GM15510 (cell line): Measurements from ENCODE around the gene ONECUT1.

Experiments used
- POLR2A ChIP-seq: IDR thresholded peaks from 3 replicates; pipeline ENCODE4 v1.6.1; 2011; ENCODE audit warnings: borderline replicate concordance; ENCODE audit not compliant: insufficient read length; ENCODE audit errors: extremely low read depth

Gene ONECUT1

DNA sequence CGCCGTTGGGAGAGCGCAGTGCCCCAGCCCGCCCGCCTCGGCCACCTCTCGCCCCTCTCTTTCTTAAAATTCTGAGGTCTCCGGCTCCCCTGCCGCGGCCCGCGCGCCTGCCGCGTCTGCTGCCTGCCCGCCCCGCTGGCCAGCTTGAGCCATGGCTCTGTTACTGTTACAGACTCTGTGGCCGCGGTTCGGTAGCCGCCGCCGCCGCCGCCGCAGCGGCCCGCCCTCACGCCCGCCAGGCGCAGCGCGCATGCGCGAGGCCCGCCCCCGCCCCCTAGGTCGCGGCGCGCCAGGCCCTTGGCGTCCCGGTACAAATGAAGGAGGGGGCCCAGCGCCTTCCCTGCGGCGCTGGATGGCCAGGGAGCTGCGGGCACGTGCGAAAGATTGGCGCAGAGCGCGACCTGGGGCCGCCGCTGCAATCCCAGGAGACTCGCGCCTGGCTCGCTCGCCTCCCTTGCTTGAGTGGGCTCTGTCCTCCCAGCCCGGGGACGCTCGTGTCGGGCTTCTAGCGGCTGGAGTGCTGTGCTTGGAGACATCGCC lies at the start of gene ONECUT1:
Gene ONECUT1 (minus strand): TSS at position 168 of the 540 bp plus-strand sequence. CDS start 452 bp downstream, outside the sequence.
- TF ChIP-seq POLR2A: no peak

DNA sequence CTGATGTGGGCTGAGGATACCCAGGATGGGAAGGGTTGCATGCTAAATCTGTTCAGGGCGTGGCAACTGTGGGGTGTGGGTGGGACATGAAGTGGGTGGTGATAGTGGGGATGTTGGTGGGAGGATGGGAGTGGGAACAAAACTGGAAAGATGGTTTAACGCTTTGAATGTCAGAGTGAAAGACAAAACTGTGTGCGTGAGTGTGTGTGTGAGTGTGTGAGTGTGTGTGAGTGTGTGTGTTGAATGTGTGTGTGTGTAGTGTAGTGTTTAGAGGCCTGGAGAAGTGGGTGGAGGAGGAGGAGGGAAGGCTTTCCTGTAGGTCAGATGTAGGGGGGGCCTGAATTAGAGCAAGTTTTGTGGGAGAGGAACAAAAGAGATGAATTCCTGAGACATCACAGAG lies 44.2 kb upstream of the ONECUT1 start:
- no peak for TF ChIP-seq POLR2A

DNA sequence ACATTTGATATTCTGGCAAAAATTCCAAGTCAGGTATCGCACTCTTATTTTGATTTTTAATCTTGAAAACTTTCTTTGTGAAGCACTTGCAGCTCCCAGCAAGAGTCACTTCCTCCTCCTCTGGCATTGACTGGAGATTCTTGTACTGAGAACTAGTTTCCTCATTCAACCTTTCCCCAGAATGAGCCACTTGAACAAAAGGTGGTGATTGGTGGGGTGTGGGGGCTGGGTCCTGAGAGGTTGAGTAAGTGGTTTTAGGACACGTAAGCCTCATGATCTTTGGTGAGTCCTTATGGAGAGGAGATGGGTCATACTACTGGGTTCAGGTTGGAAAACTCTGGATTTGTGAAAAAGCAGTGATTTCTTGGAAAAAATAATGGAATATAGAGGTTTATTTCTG lies 32.3 kb upstream of the ONECUT1 start:
- TF ChIP-seq POLR2A: no peak

DNA sequence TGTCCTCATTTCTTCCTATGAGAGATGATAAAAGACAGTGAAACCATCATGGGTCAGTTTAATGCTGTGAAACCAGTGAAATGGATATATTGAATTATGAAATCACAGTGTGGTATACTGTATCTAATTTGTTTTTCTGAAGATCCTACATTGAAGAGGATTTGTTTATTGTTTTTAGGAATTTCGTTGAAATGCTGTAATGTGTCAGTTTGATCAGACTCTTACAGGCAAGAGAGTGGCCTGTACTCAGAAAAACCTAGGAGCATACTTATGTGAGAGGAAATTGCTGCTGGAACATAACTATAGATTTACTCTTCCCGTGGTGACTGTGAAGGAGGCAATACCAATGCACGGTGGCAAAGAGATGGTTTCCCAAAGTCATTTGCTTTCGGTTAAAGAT lies 29.1 kb upstream of the ONECUT1 start:
- no peak for TF ChIP-seq POLR2A

DNA sequence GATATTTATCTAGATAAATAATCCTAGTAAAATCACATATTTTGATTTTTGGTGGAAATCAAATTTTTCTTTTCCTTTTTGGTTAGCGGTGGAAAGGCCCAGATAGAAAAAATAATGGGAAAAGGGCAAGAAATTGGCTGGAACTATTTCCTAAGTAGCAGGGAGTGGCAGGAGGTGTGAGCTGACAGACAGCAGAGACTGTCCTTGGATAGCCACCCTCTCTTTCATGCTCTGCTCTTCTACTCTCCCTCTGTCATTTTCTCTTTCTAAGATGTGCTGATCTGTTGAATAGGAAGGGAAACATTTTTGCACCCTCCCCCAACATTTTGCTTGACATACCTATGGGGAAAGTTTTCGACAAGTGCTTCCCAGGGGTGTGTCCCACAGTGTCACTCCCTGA lies 18.9 kb upstream of the ONECUT1 start:
- no peak for TF ChIP-seq POLR2A

DNA sequence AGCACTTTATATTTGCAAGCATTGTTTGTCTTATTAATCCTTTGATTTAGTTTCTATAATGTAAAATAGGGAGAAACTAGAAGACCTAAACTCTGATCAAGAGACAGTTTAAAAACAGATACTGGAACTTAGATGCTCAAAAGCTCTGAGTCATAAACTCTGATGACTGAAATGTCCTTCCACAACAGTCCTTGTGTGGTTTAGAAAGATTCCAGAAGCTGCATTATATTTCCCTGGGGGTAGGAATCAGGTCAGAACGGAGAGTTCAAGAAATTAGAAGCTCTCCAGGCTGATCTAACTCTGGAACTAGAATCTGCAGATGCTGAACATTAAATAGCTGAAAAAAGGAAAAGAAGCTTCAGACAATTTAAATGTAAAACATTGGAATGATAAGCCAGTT lies 18.3 kb upstream of the ONECUT1 start:
- no peak for TF ChIP-seq POLR2A

DNA sequence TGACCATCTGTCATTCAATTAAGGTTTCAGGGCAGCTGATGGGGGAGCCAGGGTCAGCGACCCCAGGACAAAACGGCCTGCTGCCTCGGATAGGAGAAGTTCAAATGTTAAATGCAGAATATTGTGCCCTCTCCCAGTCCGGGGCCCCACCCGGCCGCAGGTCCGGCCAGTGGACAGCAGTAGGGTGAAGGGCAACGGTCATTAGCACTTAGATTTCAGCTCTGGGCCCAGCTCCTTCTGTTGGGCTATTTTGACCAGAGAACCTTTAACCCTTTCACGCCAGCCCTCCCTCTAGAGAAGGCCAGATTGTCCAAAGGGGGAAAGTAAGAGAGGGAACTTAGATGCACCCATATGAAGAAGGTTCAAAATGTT lies 16.1 kb upstream of the ONECUT1 start:
- TF ChIP-seq POLR2A: no peak

DNA sequence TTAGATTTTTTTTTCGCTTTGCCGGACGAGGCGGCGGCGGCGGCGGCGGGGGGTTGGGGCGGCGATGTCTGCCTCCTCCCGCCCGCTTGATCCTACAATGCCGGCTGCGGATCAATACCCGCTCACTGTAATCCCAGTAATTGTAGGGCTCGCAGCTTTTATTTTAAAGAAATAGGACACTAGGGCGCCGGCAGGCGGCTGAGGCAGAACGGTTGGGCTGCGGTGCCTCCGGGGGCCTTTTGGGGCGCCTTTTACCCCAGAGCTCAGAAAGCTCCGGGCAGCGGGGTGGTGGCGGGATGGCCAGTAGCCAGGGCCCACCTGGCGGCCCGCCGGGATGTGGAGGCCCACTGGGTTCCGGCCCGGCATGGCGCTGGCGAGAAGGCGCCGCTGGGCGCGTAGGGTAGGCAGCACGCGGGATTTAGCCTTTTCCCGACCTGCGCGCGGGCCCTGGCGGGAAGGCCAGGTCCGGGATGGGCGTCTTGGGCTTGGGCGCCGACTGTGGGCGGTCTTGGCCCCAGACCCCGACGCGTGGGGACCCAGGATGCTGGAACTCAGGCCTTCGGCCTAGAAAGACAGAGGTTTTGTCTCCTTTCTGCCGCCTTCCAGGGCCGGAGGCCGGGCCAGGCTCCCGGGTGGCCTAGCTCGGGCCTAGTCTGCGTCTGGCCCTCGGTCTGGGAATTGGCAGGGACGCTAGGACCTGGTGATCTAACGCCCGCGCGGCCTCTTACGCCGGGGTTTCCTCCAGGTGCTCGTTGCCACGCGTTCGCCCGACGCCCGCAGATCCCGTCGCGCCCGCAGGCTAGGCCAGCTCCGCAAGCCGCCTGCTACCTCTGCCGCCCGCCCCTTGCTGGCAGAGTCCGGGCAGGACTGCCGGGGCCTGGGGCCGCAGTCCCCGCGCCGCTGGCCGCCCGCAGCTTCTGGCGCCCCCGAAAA lies 15.5 kb upstream of the ONECUT1 start:
- no peak for TF ChIP-seq POLR2A

DNA sequence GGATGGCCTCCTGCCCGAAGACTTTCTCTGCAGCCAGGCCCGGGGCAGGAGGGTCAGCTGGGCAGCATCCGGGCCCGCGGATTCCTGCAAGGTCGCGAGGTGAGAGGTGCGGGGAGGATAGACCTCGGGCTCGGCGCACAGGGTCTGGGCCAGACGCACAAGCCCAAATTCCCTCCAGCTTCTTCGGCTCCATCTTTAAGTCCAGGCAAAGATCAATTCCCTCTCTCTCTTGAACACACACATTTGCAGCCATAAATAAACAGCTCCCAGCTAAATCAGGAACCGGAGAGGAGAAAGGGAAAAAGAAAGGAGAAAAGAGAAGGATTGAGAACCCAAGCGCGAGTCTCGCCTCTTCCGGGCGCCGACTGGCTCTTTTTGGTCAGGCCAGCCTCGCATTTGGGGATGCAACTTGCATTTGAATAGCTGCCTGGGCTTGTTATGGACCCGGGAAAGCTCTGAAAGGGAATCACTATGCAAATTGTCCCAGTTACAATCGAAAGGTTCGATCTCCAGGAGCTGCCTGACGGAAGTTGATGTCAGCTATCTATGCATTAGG lies 14.5 kb upstream of the ONECUT1 start:
- no peak for TF ChIP-seq POLR2A

DNA sequence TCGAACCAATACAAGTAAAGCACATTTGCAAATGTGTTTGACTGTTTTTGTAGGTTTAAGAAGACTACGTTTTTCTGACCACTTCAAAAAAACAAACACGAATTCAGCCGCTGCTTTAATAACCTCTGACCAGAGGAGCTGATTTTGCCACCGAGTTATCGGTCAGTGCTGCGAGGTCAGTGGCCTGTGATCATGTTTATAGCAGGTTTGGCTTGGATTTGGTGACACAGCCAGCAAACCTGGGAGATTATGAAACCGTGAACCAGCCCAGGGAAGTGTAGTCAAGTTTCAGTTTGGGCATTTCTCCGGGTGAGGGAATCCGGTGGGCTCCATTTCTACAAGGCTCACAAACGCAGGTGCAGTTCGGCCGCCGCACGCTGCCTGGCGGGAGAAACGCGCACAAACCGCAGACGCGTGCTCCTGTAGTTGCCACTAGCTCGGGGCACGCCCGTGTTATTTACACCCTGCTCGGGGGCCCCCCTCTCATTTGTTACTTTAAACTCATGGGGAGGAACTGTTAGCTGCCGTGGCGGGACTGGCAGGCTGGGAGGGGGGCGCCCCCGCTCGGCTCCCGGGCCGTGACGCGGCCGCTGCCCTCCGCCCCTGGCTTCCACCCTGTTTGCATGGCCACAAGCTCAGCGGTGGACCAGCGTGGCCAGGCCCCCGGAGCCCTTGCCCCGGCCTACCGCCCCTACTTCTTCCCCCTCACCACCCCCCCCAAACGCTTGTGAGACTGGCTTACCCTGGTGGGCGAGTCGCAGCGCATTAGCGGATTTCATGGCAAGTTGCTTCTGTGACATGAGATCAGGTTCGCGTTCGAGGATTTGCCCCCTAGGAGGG lies 13.6 kb upstream of the ONECUT1 start:
- no peak for TF ChIP-seq POLR2A

DNA sequence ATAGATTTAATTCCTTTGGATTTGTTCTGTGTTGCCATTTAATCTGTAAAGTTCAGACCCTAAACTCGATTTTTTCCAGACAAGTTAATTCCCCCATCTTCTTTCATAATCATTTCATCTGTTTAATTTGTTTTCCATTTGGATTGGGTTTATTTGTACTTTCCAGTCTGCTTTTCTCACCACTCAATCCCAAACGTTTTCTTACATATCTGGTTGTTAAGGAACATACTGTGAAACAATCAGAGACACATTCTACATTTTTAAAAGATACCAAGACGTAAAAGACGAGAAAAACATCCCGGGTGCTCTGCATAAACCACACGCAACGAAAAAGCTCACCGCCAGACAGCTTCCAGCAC lies 13.0 kb upstream of the ONECUT1 start:
- no peak for TF ChIP-seq POLR2A

DNA sequence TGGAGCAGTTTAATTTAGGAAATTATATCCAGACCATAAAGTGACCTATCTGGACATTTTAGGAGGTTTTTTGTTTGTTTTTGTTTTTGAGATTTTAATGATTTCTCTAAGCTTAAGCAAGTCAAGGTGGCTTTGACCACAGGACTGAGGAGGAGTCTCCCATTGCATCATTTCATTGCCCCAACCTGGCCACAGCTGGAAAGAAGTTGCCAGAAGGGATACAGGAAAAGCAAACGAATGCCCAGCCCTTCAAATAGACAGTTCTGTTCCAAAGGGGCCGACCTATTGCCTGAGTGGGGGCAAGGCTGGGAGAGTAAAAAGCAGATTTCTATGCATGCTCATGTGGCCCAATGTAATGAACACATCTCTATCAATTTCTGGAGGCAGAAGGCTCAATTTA lies 12.0 kb upstream of the ONECUT1 start:
- no peak for TF ChIP-seq POLR2A

DNA sequence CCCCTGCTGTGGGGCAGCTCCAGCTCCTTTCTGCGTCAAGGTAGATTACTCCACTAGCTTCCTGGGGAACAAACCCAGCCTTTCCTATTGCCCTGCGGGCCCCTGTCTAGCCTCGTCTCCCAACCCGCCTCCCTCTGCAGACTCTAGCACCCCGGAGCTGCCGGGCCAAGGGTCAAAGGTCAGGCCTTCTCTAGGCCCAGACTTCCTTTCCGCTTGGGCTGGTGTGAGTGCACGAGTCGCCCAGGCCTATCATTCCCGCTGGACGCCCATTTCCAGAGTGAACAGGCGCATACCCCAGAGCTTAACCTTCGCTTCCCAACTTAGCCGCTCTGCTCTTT lies 11.6 kb upstream of the ONECUT1 start:
- no peak for TF ChIP-seq POLR2A

DNA sequence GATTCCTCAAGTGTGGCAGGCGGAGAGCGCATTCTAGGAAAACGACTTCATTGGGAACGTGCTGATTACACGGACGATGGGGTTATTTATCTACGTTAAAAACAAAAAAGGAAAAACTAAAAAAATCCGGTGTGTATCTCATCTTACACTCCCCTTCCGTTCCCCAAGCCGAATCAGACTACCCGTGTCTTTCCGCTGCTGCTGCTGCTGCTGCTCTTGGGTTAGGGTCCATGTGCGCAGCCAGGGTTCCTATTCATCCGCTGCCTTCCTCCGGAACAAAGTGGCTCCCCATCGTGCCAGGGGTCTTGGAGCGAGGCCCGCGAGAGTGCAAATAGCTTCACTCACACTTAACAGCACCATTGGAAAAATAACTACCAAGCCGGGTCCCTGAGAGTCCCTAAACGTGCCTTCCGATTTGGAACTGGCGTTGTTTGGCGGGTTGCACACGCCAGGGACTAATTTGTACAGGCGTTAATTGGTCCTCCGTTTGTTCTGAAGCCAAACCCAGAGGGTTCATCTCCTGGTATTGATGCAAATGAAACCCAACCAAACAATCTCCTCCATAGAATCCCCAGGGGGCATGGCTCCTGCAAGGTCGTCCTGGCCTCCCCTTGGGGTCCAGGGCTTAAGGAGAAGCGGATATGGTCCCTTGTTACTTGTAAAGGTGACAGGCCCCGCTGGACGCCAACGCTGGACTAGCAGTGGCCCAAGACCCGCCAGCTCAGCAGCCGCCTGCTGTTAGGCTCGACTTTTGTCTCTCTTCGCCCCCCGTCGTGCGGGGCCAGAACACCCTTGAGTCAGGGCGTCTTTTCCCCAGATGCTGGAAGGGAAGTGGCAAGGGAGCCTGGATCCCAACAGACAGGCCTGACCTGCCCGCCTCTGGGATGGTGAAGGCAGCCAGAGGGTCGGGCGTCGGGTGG lies 11.0 kb upstream of the ONECUT1 start:
- no peak for TF ChIP-seq POLR2A

DNA sequence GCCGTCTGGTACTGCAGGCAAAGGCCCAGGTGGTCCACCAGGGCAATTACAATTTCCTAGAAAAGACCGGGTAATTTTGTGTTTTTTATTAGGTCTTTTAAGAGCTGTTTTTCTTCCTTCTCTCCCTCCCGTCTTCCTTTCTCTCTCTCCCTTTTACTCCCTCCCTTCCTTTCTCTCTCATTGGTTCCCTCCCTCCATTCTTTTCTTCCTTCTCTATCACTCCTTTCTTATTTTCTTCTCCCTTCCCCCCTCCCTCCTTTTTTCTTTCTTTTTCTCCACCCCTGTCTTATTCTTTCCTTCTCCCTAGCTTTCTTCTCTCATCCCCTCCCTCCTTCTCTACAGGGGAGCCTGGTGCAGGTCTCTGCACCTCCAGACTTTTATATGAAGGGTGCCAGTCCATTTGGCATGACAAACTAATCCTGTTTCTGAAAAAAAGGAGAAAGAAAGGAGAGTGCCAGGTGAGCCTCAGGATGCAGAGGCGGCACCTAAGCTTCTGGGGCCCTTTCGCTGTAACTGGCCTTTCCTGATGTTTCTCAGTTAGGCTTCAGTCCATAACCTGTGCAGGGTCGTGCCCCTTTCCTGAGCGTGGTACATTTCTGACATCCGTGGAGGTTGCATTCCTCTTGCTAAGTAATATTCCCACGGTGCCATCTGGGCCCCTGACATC lies 9.1 kb upstream of the ONECUT1 start:
- TF ChIP-seq POLR2A: no peak
